Lung (tissue), 12 donors: ENCODE data around the gene CYP2S1. TPM values are rescaled to one million over a fixed set of nuclear protein-coding genes. Genes with fewer than 3 reads are reported as not detected.

Source experiments
- ATAC-seq: fragments of 200-7000 bp; cut with Tn5 transposase; one replicate; pipeline ENCODE4 v1.9.1; 2020; ENCODE audit warnings: moderate number of reproducible peaks; ENCODE audit not compliant: insufficient read depth, low FRiP score
- DNase-seq, 3 donors: peaks; one replicate each; pipeline ENCODE4 v3.0.0-alpha.2; 2013 to 2017
- H3K27ac ChIP-seq, 2 donors: one replicate each; pipeline ENCODE4 v1.5.1; 2013; ENCODE audit warnings: mild to moderate bottlenecking in 2 of 2, moderate library complexity in 2 of 2, control low read depth in 1 of 2, inconsistent platforms in 1 of 2, low read depth in 1 of 2, low read length in 1 of 2
- H3K27me3 ChIP-seq, 3 donors: one replicate each; pipeline ENCODE4 v1.5.1; 2013; ENCODE audit warnings: low read length in 2 of 3; ENCODE audit not compliant: control insufficient read depth in 3 of 3, insufficient read depth in 3 of 3
- H3K36me3 ChIP-seq, 4 donors: one replicate each; pipeline ENCODE4 v1.5.1; 2013; ENCODE audit warnings: low read length in 4 of 4, mild to moderate bottlenecking in 1 of 4, moderate library complexity in 1 of 4; ENCODE audit not compliant: control insufficient read depth in 4 of 4, insufficient read depth in 4 of 4
- H3K4me1 ChIP-seq, 5 donors: one replicate each; pipeline ENCODE4 v1.5.1; 2013; ENCODE audit warnings: low read length in 5 of 5, mild to moderate bottlenecking in 2 of 5, moderate library complexity in 1 of 5; ENCODE audit not compliant: control insufficient read depth in 5 of 5, insufficient read depth in 5 of 5
- H3K4me3 ChIP-seq: one replicate; pipeline ENCODE4 v1.5.1; 2013; ENCODE audit warnings: mild to moderate bottlenecking, control low read depth, moderate library complexity
- H3K9ac ChIP-seq, 2 donors: one replicate each; pipeline ENCODE4 v1.5.1; 2013; ENCODE audit warnings: low read length in 2 of 2, control low read depth in 1 of 2; ENCODE audit not compliant: insufficient read depth in 1 of 2
- H3K9me3 ChIP-seq, 4 donors: one replicate each; pipeline ENCODE4 v1.5.1; 2013; ENCODE audit warnings: low read length in 3 of 4, mild to moderate bottlenecking in 1 of 4, moderate library complexity in 1 of 4; ENCODE audit not compliant: control insufficient read depth in 4 of 4, insufficient read depth in 3 of 4
- WGBS, 2 donors: extraction: QIAGEN DNeasy Blood & Tissue Kit; methylation state at CpG; one replicate each; pipeline ENCODE4 v1.1.7; 2013; 5-methylcytosine and 5-hydroxymethylcytosine counted together
- polyA plus RNA-seq, 2 donors: library from polyadenylated mRNA; stranded (reverse); fragments of 200-250 nt; gene quantifications; one replicate each; pipeline ENCODE4 v1.2.1, GENCODE V29; 2013
- total RNA-seq, 2 donors: library from RNA; depleted of rRNA in 1 of 2; stranded (reverse); fragments of >200 nt in 1 of 2; gene quantifications; one replicate each; pipeline ENCODE4 v1.2.1, GENCODE V29; 2014 to 2021
- TF ChIP-seq, protein P1 (sequence below): IDR thresholded peaks from 2 replicates; pipeline ENCODE4 v1.5.1; 2012; ENCODE audit warnings: mild to moderate bottlenecking; ENCODE audit errors: control extremely low read depth, extremely low read depth
- donor health status: control.
- donor health status: control.
- donor health status: Bipolar disorder and iron deficiency.
- donor health status: healthy.
- donor health status: DM: yes; HTN: yes; CAD: no.

CYP2S1 gene
- total and polyA plus RNA-seq, 4 donors, result 5.2 to 13.2 (median 7.5) TPM

DNA sequence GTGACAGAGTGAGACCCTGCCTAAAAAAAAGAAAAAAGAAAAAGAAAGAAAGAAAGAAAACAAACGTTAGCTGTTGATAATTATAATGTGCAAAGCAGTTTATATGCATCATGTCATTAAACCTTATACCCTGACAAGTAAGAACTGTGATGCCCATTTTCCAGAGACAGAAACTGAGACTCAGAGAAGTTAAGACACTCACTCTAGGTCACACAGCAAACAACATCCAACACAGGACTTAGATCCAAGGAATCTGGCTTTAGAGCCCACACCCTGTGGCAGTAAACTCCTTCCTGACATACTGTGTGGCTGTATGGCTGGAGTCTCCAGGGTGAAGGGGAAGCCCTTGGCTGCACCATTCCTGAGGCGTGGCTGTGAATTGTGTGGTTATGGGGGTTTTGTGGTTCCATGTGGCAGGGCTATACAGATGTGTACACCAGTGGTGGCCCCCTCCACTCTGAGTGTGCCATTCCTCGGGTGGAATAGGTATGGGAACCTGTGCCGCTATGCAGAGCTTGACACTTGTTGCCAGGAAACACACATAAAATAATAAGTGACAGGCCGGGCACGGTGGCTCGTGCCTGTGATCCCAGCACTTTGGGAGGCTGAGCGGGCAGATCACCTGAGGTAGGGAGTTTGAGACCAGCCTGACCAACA, 41.6 kb downstream of the CYP2S1 start:
- Histone ChIP-seq H3K36me3 (peaks cover 0 to 39% (median 9%) of the 10 kb centered on the region in 4 donors), H3K9ac (no peak overlapping the region), H3K27ac (no peak overlapping the region), H3K4me3 (no peak overlapping the region), H3K27me3 (peaks cover 0 to 4% (median 0%) of the 10 kb centered on the region in 3 donors), H3K9me3 (no peaks in the 10 kb centered on the region), H3K4me1 (peaks cover 0 to 4% (median 0%) of the 10 kb centered on the region in 5 donors)
- ATAC-seq, result no peak
- TF ChIP-seq, protein P1, sequence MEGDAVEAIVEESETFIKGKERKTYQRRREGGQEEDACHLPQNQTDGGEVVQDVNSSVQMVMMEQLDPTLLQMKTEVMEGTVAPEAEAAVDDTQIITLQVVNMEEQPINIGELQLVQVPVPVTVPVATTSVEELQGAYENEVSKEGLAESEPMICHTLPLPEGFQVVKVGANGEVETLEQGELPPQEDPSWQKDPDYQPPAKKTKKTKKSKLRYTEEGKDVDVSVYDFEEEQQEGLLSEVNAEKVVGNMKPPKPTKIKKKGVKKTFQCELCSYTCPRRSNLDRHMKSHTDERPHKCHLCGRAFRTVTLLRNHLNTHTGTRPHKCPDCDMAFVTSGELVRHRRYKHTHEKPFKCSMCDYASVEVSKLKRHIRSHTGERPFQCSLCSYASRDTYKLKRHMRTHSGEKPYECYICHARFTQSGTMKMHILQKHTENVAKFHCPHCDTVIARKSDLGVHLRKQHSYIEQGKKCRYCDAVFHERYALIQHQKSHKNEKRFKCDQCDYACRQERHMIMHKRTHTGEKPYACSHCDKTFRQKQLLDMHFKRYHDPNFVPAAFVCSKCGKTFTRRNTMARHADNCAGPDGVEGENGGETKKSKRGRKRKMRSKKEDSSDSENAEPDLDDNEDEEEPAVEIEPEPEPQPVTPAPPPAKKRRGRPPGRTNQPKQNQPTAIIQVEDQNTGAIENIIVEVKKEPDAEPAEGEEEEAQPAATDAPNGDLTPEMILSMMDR, result no peak
- 70 to 76% methylated on average over 8 of the region's 8 CpGs for WGBS, 2 donors
- no peak for DNase-seq

DNA sequence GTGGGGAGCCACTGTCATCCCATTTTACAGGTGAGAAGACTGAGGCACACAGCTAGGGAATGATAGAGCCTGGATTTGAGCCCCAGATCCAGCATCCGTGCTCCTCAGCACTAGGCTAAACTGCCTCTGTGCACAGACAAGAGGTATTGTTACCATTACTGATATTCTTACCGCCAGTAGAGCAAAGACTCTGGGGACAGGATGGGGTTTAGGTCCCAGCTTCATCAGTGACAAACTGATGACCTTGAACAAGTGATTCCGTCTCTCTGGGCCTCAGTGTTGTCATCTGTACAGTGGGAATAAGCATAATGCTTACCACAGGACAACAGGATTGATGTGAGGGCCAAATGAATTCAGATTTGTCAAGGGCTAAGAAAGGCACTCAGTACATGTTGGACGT, 42.5 kb downstream of the CYP2S1 start:
- WGBS, 2 donors, result 88 to 91% methylated on average over 4 of the region's 4 CpGs
- peaks cover 0 to 40% (median 11%) of the 10 kb centered on the region in 4 donors for H3K36me3 ChIP-seq
- no peak for DNase-seq
- TF ChIP-seq, protein P1, result no peak
- no peaks in the 10 kb centered on the region for H3K9me3 ChIP-seq
- ATAC-seq, result no peak
- no peak overlapping the region for H3K9ac ChIP-seq
- H3K27ac ChIP-seq, result no peak overlapping the region
- peaks cover 0 to 4% (median 0%) of the 10 kb centered on the region in 5 donors for H3K4me1 ChIP-seq
- no peaks in the 10 kb centered on the region for H3K27me3 ChIP-seq
- H3K4me3 ChIP-seq, result no peak overlapping the region

DNA sequence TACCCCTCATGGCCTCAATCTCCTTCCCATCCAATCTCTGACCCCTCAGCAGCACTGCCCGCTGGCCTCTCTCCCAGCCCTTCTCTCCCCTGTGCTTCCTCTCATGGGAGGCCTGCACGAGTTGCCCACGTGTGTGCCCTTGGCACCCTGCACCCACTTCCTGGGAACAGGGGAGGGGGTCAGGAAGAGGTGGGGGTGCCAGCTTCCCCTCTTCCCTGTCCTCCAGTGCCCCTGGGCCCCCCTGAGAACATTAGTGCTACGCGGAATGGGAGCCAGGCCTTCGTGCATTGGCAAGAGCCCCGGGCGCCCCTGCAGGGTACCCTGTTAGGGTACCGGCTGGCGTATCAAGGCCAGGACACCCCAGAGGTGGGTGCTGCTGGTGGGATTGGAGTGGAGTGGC, 45.2 kb downstream of the CYP2S1 start:
- no peak for DNase-seq
- ATAC-seq, result no peak
- Histone ChIP-seq H3K9ac (no peak overlapping the region), H3K4me1 (peaks cover 0 to 4% (median 0%) of the 10 kb centered on the region in 5 donors), H3K36me3 (peaks cover 0 to 44% (median 19%) of the 10 kb centered on the region in 4 donors), H3K9me3 (no peaks in the 10 kb centered on the region), H3K27ac (no peak overlapping the region), H3K27me3 (no peaks in the 10 kb centered on the region), H3K4me3 (no peak overlapping the region)
- 73 to 81% methylated on average over 10 of the region's 10 CpGs for WGBS, 2 donors
- TF ChIP-seq, protein P1, result no peak
